Measurements from ENCODE around the gene OS9.
A peak's percentile ranks its signal among the peaks of the same experiment; 100 is the strongest.

Gene OS9

GRCh38 chr12:57723630-57723962 lies 29.7 kb downstream of the OS9 start:
- no peak for DNase-seq

GRCh38 chr12:57724003-57724935 lies 30.3 kb downstream of the OS9 start:
- DNase-seq = no peak

GRCh38 chr12:57724936-57725740 lies 31.2 kb downstream of the OS9 start:
- DNase-seq = no peak

GRCh38 chr12:57725851-57726150 lies 31.9 kb downstream of the OS9 start:
- DNase-seq = no peak

GRCh38 chr12:57726151-57726883 lies 32.4 kb downstream of the OS9 start:
- peak; percentile 85 for DNase-seq

- DNase-seq = no peak
Measured at GRCh38 chr12:57726884-57727757, 33.2 kb downstream of the OS9 start.

- no peak for DNase-seq
Measured at GRCh38 chr12:57727758-57728395, 33.9 kb downstream of the OS9 start.

- DNase-seq = no peak
Measured at GRCh38 chr12:57729321-57729844, 35.5 kb downstream of the OS9 start.

- DNase-seq = no peak
Measured at GRCh38 chr12:57730336-57731067, 36.6 kb downstream of the OS9 start.

GRCh38 chr12:57731411-57732080 lies 37.6 kb downstream of the OS9 start:
- no peak for DNase-seq

- DNase-seq = no peak
Measured at GRCh38 chr12:57732270-57732669, 38.3 kb downstream of the OS9 start.

- DNase-seq = no peak
Measured at GRCh38 chr12:57732726-57733593, 39.0 kb downstream of the OS9 start.

GRCh38 chr12:57733928-57734327 lies 40.0 kb downstream of the OS9 start:
- DNase-seq = no peak

GRCh38 chr12:57734591-57734990 lies 40.7 kb downstream of the OS9 start:
- no peak for DNase-seq

- DNase-seq = no peak
Measured at GRCh38 chr12:57735198-57735855, 41.4 kb downstream of the OS9 start.

- peak; percentile 21 for DNase-seq
Measured at GRCh38 chr12:57735952-57736740, 42.2 kb downstream of the OS9 start.

- DNase-seq = no peak
Measured at GRCh38 chr12:57736741-57737466, 43.0 kb downstream of the OS9 start.

All from fibroblast of skin of right quadriceps (primary cell).